GM18870 (cell line): ENCODE measurements around the gene SV2C.

Source experiments
- ATAC-seq: cut with Tn5 transposase; IDR thresholded peaks from one replicate; pipeline ENCODE4 v1.9.1; 2021; ENCODE audit warnings: moderate library complexity; ENCODE audit not compliant: unreplicated experiment

The SV2C gene

DNA sequence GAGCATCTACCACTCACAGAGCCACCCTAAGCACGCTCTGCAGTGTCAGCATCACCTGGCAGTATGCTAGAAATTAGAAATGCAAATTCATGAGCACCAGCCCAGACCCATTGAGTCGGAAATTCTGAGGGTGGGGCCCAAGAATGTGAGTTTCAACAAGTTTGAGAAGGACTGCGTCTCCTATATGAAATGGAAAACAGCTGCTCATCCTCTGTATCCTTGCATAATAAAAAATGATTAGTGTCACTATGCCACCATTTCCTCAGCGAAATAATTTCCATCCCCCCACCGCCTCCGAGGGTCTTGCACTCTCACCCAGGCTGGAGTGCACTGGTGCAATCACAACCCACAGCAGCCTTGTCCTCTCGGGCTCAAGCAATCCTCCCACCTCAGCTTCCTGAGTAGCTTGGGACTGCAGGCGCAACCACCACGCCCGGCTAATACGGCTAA lies 318.6 kb downstream of the SV2C start:
- ATAC-seq = no peak

- peak; percentile 30 for ATAC-seq
Measured at GRCh38 chr5:76402251-76402885, 319.2 kb downstream of the SV2C start.

GRCh38 chr5:76402886-76403765 lies 319.9 kb downstream of the SV2C start, which contains the start of gene IQGAP2:
Gene IQGAP2, plus strand, starts transcription at chr5:76403285. Its CDS starts 261 bp downstream, at chr5:76403546.
- ATAC-seq = peak; percentile 51
